Upper lobe of left lung (tissue), 6 donors: ENCODE results near the gene KPNA6. TPM values are rescaled to one million over a fixed set of nuclear protein-coding genes. Genes with fewer than 3 reads are reported as not detected.

ENCODE experiments used
- ATAC-seq, 2 donors: fragments of 200-7000 bp; cut with Tn5 transposase; one replicate each; pipeline ENCODE4 v1.9.1; 2022; ENCODE audit warnings: mild to moderate bottlenecking in 2 of 2, moderate library complexity in 2 of 2; ENCODE audit not compliant: low FRiP score in 2 of 2
- DNase-seq, 2 donors: peaks; one replicate each; pipeline ENCODE4 v3.0.0-alpha.2; 2019 to 2020
- H3K27ac ChIP-seq, 4 donors: fragments of 200-600 bp; sonication (generic); one replicate each; pipeline ENCODE4 v1.5.1; 2016 to 2019
- H3K27me3 ChIP-seq, 4 donors: fragments of 200-600 bp; sonication (generic); one replicate each; pipeline ENCODE4 v1.5.1; 2017 to 2019
- H3K36me3 ChIP-seq, 4 donors: fragments of 200-600 bp; sonication (generic); one replicate each; pipeline ENCODE4 v1.5.1; 2016 to 2019
- H3K4me1 ChIP-seq, 4 donors: fragments of 200-600 bp; sonication (generic); one replicate each; pipeline ENCODE4 v1.5.1; 2018 to 2019
- H3K4me3 ChIP-seq, 4 donors: fragments of 200-600 bp; sonication (generic); one replicate each; pipeline ENCODE4 v1.5.1; 2017 to 2019; ENCODE audit warnings: mild to moderate bottlenecking in 2 of 4, moderate library complexity in 1 of 4
- H3K9me3 ChIP-seq, 4 donors: fragments of 200-600 bp; sonication (generic); one replicate each; pipeline ENCODE4 v1.5.1; 2018 to 2019
- CTCF ChIP-seq, 6 experiments: fragments of 450-650 bp in 4 of 6; fragments of 200-600 bp in 2 of 6; sonication (generic) in 2 of 6; IDR thresholded peaks; one replicate each; pipeline ENCODE4 v1.5.1; 2016 to 2019; ENCODE audit warnings: antibody characterized with exemption in 6 of 6
- EP300 ChIP-seq, 4 donors: sonication (generic); formaldehyde crosslinking; IDR thresholded peaks; one replicate each; pipeline ENCODE4 v1.5.1; 2017; ENCODE audit warnings: antibody characterized with exemption in 4 of 4, control low read depth in 2 of 4
- POLR2A ChIP-seq, 4 donors: fragments of 450-650 bp; IDR thresholded peaks; one replicate each; pipeline ENCODE4 v1.5.1; 2016 to 2017; ENCODE audit warnings: antibody characterized with exemption in 4 of 4, mild to moderate bottlenecking in 2 of 4
- POLR2AphosphoS5 ChIP-seq, 2 donors: sonication (generic); formaldehyde crosslinking; IDR thresholded peaks; one replicate each; pipeline ENCODE4 v1.5.1; 2017; ENCODE audit warnings: antibody characterized with exemption in 2 of 2
- WGBS, 2 donors: methylation state at CpG; one replicate each; pipeline ENCODE4 v1.1.5; 2017 to 2018; 5-methylcytosine and 5-hydroxymethylcytosine counted together
- total RNA-seq, 6 donors: library from RNA; depleted of rRNA in 4 of 6; stranded (reverse); fragments of >200 nt in 4 of 6; gene quantifications; one replicate each; pipeline versions ENCODE4 v1.1.0 to v1.2.1, GENCODE V29; 2016 to 2021
- donor health status: DM: no; HTN: no; CAD: no; lungs with moderate emphysema.
- donor health status: DM: no; HTN: yes; CAD: no; lungs with severe emphysema.

KPNA6 gene
- total RNA-seq, 6 donors from 2014 or later, result 16.8 to 53.8 (median 42.0) TPM

- no peak for TF ChIP-seq POLR2AphosphoS5 (IDR thresholded peaks at IDR 0.05)
- TF ChIP-seq POLR2A (IDR thresholded peaks at IDR 0.05), result no peak
- no peak for TF ChIP-seq CTCF (IDR thresholded peaks at IDR 0.05)
- TF ChIP-seq EP300 (IDR thresholded peaks at IDR 0.05), result no peak
- Histone ChIP-seq H3K9me3 (no peaks in the 10 kb centered on the region), H3K4me1 (peaks cover 0 to 15% (median 4%) of the 10 kb centered on the region in 4 donors), H3K27ac (no peak overlapping the region), H3K4me3 (no peak overlapping the region), H3K27me3 (no peaks in the 10 kb centered on the region), H3K36me3 (peaks cover 52 to 79% (median 70%) of the 10 kb centered on the region in 4 donors)
- 89 to 96% methylated on average over 1 to 6 of the region's 6 CpGs for WGBS, 2 donors
- no peak for DNase-seq
- ATAC-seq, result no peak
Measured at GRCh38 chr1:32194984-32195383, 87.1 kb downstream of the KPNA6 start.

GRCh38 chr1:32195531-32195930 lies 87.7 kb downstream of the KPNA6 start:
- Histone ChIP-seq H3K9me3 (no peaks in the 10 kb centered on the region), H3K27me3 (no peaks in the 10 kb centered on the region), H3K27ac (no peak overlapping the region), H3K4me3 (no peak overlapping the region), H3K4me1 (peaks cover 0 to 18% (median 8%) of the 10 kb centered on the region in 4 donors), H3K36me3 (peaks cover 47 to 74% (median 65%) of the 10 kb centered on the region in 4 donors)
- TF ChIP-seq POLR2A (IDR thresholded peaks at IDR 0.05) (no peak), POLR2AphosphoS5 (IDR thresholded peaks at IDR 0.05) (no peak), EP300 (IDR thresholded peaks at IDR 0.05) (no peak), CTCF (IDR thresholded peaks at IDR 0.05) (no peak)
- WGBS, 2 donors, result 93 to 100% methylated on average over 3 of the region's 3 CpGs
- ATAC-seq (no peak), DNase-seq (no peak)

DNA sequence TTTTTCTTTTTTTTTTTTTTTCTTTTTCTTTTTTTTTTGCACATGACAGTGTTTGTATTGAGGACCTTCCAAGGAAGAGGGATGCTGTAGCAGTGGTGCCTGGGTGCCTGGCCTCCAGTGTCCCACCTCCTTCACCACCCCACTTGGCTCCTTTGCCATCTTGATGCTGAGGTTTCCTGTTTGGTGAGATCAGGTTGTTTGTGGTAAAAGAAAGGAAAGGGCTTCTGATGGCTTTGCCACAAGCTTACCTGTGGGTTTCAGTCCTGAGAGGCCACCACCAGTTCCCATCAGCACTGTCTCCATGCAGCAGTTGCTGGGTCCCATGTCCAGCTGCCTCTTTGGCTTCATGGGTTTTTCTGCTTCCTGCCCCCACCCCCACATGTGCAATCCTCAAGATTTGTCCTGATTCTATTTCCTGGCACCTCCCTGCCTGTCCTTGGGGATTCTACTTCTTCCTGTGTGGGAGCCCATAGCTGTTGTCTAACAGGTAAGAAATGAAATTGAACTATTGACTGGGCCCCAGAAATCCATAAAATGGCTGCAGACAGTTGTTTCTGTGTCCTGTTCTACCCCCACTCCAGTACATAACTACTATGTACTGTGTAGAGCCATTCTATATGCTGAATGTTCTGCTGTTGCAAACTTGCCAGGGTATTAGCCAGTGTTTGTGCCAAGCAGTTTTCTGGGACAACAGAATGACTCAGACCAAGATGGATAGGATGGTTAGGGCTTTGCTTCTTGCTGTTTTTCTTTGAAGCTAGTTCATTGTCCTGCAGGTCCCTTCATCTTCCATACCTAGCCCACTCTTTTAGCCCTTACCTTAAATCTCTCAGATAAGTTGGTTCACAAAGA lies 88.3 kb downstream of the KPNA6 start:
- Histone ChIP-seq H3K9me3 (no peaks in the 10 kb centered on the region), H3K4me3 (no peak overlapping the region), H3K36me3 (peaks cover 40 to 67% (median 58%) of the 10 kb centered on the region in 4 donors), H3K27me3 (no peaks in the 10 kb centered on the region), H3K4me1 (peaks cover 5 to 23% (median 14%) of the 10 kb centered on the region in 4 donors), H3K27ac (peak overlapping the region in 2 of 4 donors; percentile 5 to 25)
- ATAC-seq (no peak), DNase-seq (no peak)
- no peak for TF ChIP-seq POLR2A (IDR thresholded peaks at IDR 0.05)
- no peak for TF ChIP-seq POLR2AphosphoS5 (IDR thresholded peaks at IDR 0.05)
- no peak for TF ChIP-seq CTCF (IDR thresholded peaks at IDR 0.05)
- TF ChIP-seq EP300 (IDR thresholded peaks at IDR 0.05), result no peak

DNA sequence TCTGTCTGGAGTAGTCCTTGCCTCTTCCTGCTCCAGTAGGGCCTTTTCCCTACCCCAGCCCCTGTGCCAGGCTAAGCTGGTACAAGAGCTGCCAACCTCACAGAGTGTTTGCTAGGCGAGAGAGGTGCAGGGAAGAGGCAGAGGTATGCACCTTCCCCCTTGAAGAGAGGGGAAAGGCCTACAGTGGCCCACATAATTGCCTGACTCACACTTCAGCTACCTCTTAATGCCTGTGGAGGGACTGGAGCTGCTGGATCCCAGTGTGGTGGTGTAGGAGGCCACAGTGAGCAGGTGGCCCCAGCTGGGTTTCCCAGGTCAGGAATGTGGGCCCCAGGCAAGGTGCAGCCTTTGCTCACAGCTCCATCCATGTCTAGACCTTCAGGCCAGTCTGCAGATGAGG lies 89.2 kb downstream of the KPNA6 start:
- DNase-seq (peak in 1 of 2 donors; percentile 37), ATAC-seq (peak in 1 of 2 donors; percentile 73)
- Histone ChIP-seq H3K36me3 (peaks cover 31 to 58% (median 50%) of the 10 kb centered on the region in 4 donors), H3K27me3 (no peaks in the 10 kb centered on the region), H3K27ac (peak overlapping the region in 1 of 4 donors; percentile 25), H3K4me1 (peaks cover 14 to 31% (median 23%) of the 10 kb centered on the region in 4 donors), H3K9me3 (no peaks in the 10 kb centered on the region), H3K4me3 (no peak overlapping the region)
- TF ChIP-seq POLR2A (IDR thresholded peaks at IDR 0.05), result peak in 1 of 4 donors; percentile 9
- no peak for TF ChIP-seq CTCF (IDR thresholded peaks at IDR 0.05)
- WGBS, 2 donors, result 71 to 83% methylated on average over 1 of the region's 1 CpG
